ENCODE results near the gene CGB2. TPM values are rescaled to one million over a fixed set of nuclear protein-coding genes. Genes with fewer than 3 reads are reported as not detected.

Gene CGB2
- polyA plus RNA-seq, 1 donor from 2014 or later: not detected

DNA sequence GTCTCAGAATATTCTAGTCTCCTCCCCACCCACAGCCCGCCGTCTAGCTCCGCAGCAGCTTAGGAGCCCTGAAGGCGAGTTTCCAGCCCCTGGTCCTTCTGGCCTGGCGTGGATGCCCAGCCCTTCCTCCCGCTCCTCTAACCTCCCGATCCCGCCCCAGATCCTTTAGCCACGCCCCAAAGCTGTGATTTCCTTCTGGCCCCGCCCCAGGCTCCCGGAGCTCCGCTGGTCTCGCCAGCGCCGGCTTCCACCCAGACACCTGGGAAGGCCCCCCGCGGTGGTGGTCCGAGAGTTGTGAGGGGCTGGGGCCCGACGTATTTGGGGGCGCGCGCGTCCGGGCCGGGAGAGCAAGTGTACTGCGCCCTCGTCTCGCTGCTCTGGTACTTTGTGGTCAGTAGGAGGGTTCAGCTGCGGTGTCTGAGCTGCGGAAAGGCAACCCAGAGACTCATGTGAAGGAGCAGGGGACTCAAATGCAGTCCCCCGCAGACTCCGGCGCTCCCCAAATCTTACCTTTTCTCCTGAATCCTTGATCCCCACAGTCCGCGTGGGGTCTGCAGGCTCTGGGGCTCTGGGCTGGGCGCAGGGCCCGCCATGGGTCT is 26.0 kb downstream of the CGB2 start, which contains the start of gene CGB7:
CGB7 (minus strand) TSS at position 114 of the 599 bp plus-strand sequence. CDS start 2,374 bp downstream, outside the sequence.
- H3K4me3 ChIP-seq (ENCODE audit: low read length): peak within 1 kb of the TSS; percentile 58
- H2AFZ ChIP-seq (ENCODE audit: low read depth, low read length): no peak within 1 kb of the TSS
- no peaks in the 10 kb centered on the region for H3K9me3 ChIP-seq (ENCODE audit: low read length)
- H4K20me1 ChIP-seq (ENCODE audit: insufficient read depth): no peaks in the 10 kb centered on the region
- no peaks in the 10 kb centered on the region for H3K9me2 ChIP-seq (ENCODE audit: insufficient read depth, low read length)
- H3F3A ChIP-seq (ENCODE audit: insufficient read depth, low read length, poor library complexity, severe bottlenecking): no peaks in the 10 kb centered on the region
- H3K36me3 ChIP-seq (ENCODE audit: insufficient read depth, low read length): no peaks in the 10 kb centered on the region
- H3K27ac ChIP-seq (ENCODE audit: low read length): no peak within 1 kb of the TSS
- H3K79me2 ChIP-seq (replicated peaks; ENCODE audit: insufficient read depth, low read length): no peaks in the 10 kb centered on the region
- H3K4me2 ChIP-seq (ENCODE audit: low read length): no peak within 1 kb of the TSS
- peaks cover 32% of the 10 kb centered on the region for H3K27me3 ChIP-seq (ENCODE audit: insufficient read depth, low read depth, low read length)
- H3K9ac ChIP-seq (ENCODE audit: low read length): no peak within 1 kb of the TSS
- TF ChIP-seq REST (IDR thresholded peaks at IDR 0.05; ENCODE audit: borderline replicate concordance): no peak
- no peak for TF ChIP-seq EP300 (conservative IDR thresholded peaks at IDR 0.05; ENCODE audit: poor library complexity, severe bottlenecking)
- no peak for TF ChIP-seq MXI1 (conservative IDR thresholded peaks at IDR 0.05; ENCODE audit: poor library complexity, severe bottlenecking)
- no peak for TF ChIP-seq EZH2 (IDR thresholded peaks at IDR 0.05; ENCODE audit: borderline replicate concordance, insufficient read depth, low read length, poor library complexity, severe bottlenecking)
- TF ChIP-seq CTCF (IDR thresholded peaks at IDR 0.05; ENCODE audit: poor library complexity, severe bottlenecking): no peak
- TF ChIP-seq RAD21 (conservative IDR thresholded peaks at IDR 0.05): no peak
- TF ChIP-seq SMC3 (conservative IDR thresholded peaks at IDR 0.05; ENCODE audit: poor library complexity): no peak
- TF ChIP-seq TAF1 (IDR thresholded peaks at IDR 0.05; ENCODE audit: low read depth): no peak
- no peak for TF ChIP-seq POLR2AphosphoS5 (IDR thresholded peaks at IDR 0.05)

GRCh38 chr19:49058562-49058961 is 26.9 kb downstream of the CGB2 start:
- H3K79me2 ChIP-seq (replicated peaks; ENCODE audit: insufficient read depth, low read length): no peaks in the 10 kb centered on the region
- no peak overlapping the region for H2AFZ ChIP-seq (ENCODE audit: low read depth, low read length)
- no peaks in the 10 kb centered on the region for H3K9me2 ChIP-seq (ENCODE audit: insufficient read depth, low read length)
- no peaks in the 10 kb centered on the region for H3K9me3 ChIP-seq (ENCODE audit: low read length)
- H3F3A ChIP-seq (ENCODE audit: insufficient read depth, low read length, poor library complexity, severe bottlenecking): no peaks in the 10 kb centered on the region
- peaks cover 32% of the 10 kb centered on the region for H3K27me3 ChIP-seq (ENCODE audit: insufficient read depth, low read depth, low read length)
- no peaks in the 10 kb centered on the region for H3K36me3 ChIP-seq (ENCODE audit: insufficient read depth, low read length)
- no peak overlapping the region for H3K9ac ChIP-seq (ENCODE audit: low read length)
- no peak overlapping the region for H3K4me3 ChIP-seq (ENCODE audit: low read length)
- no peak overlapping the region for H3K27ac ChIP-seq (ENCODE audit: low read length)
- H4K20me1 ChIP-seq (ENCODE audit: insufficient read depth): no peaks in the 10 kb centered on the region
- H3K4me2 ChIP-seq (ENCODE audit: low read length): no peak overlapping the region
- TF ChIP-seq TAF1 (IDR thresholded peaks at IDR 0.05; ENCODE audit: low read depth) (no peak), EZH2 (IDR thresholded peaks at IDR 0.05; ENCODE audit: borderline replicate concordance, insufficient read depth, low read length, poor library complexity, severe bottlenecking) (no peak), REST (IDR thresholded peaks at IDR 0.05; ENCODE audit: borderline replicate concordance) (no peak), RAD21 (conservative IDR thresholded peaks at IDR 0.05) (no peak), SMC3 (conservative IDR thresholded peaks at IDR 0.05; ENCODE audit: poor library complexity) (no peak)
